K562 treated with DMSO at 1 percent for 4 hours (cell line): ENCODE measurements around the gene PLA2G4E. TPM values are rescaled to one million over a fixed set of nuclear protein-coding genes. Genes with fewer than 3 reads are reported as not detected.

Experiments used
- total RNA-seq: library from RNA; unstranded; fragments of 300-600 nt; gene quantifications from 2 replicates; pipeline ENCODE4 v1.2.3, GENCODE V29; 2022; ENCODE audit not compliant: insufficient read depth

The PLA2G4E gene, protein sequence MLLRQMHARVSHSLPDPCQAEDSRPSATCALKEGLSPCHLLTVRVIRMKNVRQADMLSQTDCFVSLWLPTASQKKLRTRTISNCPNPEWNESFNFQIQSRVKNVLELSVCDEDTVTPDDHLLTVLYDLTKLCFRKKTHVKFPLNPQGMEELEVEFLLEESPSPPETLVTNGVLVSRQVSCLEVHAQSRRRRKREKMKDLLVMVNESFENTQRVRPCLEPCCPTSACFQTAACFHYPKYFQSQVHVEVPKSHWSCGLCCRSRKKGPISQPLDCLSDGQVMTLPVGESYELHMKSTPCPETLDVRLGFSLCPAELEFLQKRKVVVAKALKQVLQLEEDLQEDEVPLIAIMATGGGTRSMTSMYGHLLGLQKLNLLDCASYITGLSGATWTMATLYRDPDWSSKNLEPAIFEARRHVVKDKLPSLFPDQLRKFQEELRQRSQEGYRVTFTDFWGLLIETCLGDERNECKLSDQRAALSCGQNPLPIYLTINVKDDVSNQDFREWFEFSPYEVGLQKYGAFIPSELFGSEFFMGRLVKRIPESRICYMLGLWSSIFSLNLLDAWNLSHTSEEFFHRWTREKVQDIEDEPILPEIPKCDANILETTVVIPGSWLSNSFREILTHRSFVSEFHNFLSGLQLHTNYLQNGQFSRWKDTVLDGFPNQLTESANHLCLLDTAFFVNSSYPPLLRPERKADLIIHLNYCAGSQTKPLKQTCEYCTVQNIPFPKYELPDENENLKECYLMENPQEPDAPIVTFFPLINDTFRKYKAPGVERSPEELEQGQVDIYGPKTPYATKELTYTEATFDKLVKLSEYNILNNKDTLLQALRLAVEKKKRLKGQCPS
- total RNA-seq = not detected in 2 replicates

DNA sequence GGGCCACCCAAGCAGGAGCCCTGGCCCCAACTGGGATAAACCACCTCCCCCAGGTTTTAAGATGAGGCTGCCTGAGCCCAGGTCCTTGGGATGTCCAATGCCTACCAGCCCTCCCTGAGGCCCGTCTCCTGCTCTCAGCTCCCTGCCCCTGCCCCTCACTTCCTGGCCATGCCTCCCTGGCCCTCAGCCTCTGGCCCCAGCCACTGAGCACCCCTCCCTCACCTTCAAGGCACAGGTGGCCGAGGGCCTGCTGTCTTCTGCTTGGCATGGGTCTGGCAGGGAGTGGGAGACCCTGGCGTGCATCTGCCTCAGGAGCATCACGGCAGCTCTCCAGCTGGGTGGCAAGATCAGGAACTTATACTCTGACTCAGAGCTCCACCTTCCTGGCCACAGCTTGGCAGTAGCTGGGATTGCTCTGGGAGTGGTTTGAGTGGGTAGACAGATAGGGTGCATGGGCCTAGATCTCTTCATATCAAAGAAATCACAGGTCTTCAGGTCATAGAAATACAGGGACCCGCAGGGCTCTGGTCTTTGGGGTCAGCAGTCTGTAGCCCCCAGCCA is at the start of gene PLA2G4E:
TSS of gene PLA2G4E (minus strand) at position 330 of the 561 bp plus-strand sequence. CDS start at position 318, 12 bp downstream.

DNA sequence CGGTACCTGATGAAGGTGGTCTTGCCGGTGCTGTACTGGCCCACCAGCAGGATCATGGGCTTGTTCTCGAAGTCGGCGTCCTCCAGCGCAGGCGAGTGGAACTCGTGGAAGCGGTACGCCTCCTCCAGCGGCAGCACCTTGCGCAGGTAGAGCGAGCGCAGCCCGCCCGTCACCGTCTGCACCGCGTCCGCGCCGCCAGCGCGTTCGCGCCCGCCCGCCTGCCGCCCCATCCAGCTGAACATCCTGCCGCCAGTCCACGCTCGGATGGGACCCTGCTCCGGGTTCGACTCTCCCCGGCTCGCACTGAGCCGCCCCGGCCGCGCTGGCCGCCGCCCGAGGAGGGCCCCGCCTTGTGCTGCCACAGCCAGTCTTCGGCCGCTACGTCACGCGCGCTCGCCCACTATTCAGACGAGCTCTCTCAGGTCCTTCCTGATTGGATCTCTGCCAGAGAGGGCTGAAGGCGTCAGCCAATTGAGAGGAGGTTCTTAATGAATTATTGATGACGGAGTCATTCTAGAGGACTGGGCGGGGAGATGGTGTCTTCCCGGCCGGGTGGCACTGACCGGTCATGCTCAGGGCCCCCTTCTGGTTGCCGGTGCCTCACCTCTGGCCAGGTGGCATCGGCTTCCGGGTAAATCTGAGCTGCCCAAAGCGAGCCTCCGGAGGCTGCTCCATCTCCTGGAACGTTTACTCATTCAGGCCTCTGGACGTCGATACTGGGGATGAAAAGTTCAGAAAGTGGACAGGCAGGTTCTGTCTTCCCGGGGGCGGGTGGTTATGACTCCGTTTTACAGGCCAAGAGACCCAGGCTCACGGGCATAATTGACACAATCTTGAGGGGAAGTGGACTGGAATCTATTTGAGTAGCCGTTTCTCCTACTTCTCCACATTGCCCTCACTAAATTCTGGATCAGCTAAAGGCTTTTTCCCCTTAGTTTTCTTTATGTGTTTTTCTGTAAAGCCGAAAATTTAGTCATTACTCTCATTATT is 48.3 kb downstream of the PLA2G4E start, which contains the start of gene EHD4:
TSS of gene EHD4 (minus strand) at position 305 of the 990 bp plus-strand sequence. CDS start at position 242, 63 bp downstream.

Other genes with a start within 250 kb of the PLA2G4E start
- 4.6 and 7.0 TPM in 2 replicates for gene MAPKBP1, start 246.6 kb downstream of the PLA2G4E start, total RNA-seq
- 7.3 and 8.6 TPM in 2 replicates for gene JMJD7, start 192.9 kb downstream of the PLA2G4E start, total RNA-seq
- 4.4 and 4.6 TPM in 2 replicates for gene PLA2G4B, start 182.2 kb downstream of the PLA2G4E start, total RNA-seq
- not detected in 2 replicates for gene SPTBN5, start 127.0 kb downstream of the PLA2G4E start, total RNA-seq
- gene EHD4, start 48.5 kb downstream of the PLA2G4E start, total RNA-seq = 5.7 and 7.3 TPM in 2 replicates
- not detected in 2 replicates for gene PLA2G4D, start 73.5 kb upstream of the PLA2G4E start, total RNA-seq
- gene PLA2G4F, start 135.6 kb upstream of the PLA2G4E start, total RNA-seq = not detected in 2 replicates
- gene VPS39, start 187.3 kb upstream of the PLA2G4E start, total RNA-seq = 25.3 and 27.2 TPM in 2 replicates